ENCODE measurements around the gene SH3BP2.

Gene SH3BP2

DNA sequence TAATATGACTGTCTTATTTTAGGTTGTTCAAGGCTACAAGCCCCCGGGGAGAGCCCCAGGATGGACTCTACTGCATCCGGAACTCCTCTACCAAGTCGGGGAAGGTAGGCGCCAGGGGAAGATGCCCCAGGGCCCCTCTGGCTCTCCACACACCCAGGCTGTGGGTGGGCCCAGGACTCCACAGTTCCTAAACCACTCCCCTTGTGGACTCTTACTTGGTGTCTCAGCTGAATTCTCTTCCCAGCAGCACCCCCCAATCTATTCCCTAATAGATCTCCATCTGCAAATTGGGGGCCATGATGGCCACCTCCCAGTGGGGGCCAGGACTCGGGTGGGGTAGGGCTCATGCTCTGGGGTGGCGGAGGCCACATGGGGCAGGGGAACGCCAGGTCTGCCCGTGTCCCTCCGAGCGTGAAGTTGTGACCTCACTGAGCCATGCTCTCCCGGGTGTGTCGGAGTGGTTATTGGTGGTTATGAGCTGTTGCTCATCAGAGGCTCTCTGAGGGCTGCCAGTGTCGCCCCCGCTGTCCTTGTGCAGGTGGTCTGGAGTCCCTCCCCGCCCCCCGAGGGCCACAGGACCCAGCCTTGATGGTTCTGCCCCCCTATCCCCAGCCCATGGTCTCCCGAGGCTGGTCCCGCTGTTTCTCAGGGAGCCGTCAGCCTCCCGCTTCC, 39.6 kb downstream of the SH3BP2 start:
- H3K36me3 ChIP-seq (ENCODE audit: control insufficient read depth, low read length), result no peaks in the 10 kb centered on the region
- peak overlapping the region; percentile 38 for H3K4me3 ChIP-seq (ENCODE audit: low read length)
- peak overlapping the region; percentile 43 for H3K4me2 ChIP-seq (ENCODE audit: low read length)
- H3K27ac ChIP-seq (ENCODE audit: low read depth, low read length), result no peak overlapping the region
- no peaks in the 10 kb centered on the region for H3K9me2 ChIP-seq (replicated peaks; ENCODE audit: control insufficient read depth, low read length)
- H4K20me1 ChIP-seq (ENCODE audit: control insufficient read depth, insufficient read depth, low read depth, low read length), result peaks cover 16% of the 10 kb centered on the region
- peaks cover 2% of the 10 kb centered on the region; the same call in 1 of the 2 replicates for H3F3A ChIP-seq (ENCODE audit: control insufficient read depth, insufficient read depth)
- H3K27me3 ChIP-seq (ENCODE audit: control insufficient read depth, low read length), result peaks cover 25% of the 10 kb centered on the region
- no peaks in the 10 kb centered on the region for H3K79me2 ChIP-seq (ENCODE audit: control insufficient read depth, low read length)
- H3K9me3 ChIP-seq (ENCODE audit: control insufficient read depth, insufficient read depth, low read length), result no peaks in the 10 kb centered on the region
- no peak for TF ChIP-seq EZH2phosphoT487 (IDR thresholded peaks at IDR 0.05; ENCODE audit: borderline replicate concordance, low read length)
- TF ChIP-seq, protein P1, sequence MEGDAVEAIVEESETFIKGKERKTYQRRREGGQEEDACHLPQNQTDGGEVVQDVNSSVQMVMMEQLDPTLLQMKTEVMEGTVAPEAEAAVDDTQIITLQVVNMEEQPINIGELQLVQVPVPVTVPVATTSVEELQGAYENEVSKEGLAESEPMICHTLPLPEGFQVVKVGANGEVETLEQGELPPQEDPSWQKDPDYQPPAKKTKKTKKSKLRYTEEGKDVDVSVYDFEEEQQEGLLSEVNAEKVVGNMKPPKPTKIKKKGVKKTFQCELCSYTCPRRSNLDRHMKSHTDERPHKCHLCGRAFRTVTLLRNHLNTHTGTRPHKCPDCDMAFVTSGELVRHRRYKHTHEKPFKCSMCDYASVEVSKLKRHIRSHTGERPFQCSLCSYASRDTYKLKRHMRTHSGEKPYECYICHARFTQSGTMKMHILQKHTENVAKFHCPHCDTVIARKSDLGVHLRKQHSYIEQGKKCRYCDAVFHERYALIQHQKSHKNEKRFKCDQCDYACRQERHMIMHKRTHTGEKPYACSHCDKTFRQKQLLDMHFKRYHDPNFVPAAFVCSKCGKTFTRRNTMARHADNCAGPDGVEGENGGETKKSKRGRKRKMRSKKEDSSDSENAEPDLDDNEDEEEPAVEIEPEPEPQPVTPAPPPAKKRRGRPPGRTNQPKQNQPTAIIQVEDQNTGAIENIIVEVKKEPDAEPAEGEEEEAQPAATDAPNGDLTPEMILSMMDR (IDR thresholded peaks at IDR 0.05; ENCODE audit: low read depth, low read length, poor library complexity, severe bottlenecking), result no peak
- peaks cover 49% of the 10 kb centered on the region for H3K4me1 ChIP-seq (ENCODE audit: control insufficient read depth, low read length)

DNA sequence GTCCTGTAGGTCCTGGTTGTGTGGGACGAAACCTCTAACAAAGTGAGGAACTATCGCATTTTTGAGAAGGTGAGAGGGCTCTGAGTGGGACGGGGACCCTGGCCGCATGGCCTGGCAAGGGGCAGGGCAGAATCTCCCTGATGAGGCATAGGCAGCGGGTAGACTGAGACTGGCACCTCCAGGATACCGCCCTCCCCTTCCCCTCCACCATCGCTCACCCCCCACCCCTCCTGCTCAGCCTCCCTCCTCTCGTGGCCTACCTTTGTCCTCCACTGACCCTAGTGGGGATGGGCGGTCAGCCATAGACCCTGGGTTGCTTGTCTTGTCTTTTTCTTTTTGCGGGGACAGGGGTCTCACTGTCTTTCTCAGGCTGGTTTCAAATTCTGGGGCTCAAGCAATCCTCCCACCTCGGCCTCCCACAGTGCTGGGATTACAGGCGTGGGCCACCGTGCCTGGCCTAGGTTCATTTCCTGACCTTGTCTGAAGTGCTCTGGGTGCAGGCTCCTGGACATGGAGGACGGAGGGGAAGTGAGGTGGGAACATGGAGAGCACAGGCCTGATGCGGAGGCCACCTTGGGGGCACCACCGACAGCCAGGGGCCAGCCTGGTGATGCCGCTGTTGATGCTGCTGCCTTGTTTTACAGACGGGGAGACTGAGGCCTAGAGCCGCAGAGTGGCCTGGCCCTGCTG, 40.2 kb downstream of the SH3BP2 start:
- Histone ChIP-seq H3K4me2 (ENCODE audit: low read length) (peak overlapping the region; percentile 43), H3F3A (ENCODE audit: control insufficient read depth, insufficient read depth) (peaks cover 3% of the 10 kb centered on the region; the same call in 1 of the 2 replicates), H3K36me3 (ENCODE audit: control insufficient read depth, low read length) (no peaks in the 10 kb centered on the region), H4K20me1 (ENCODE audit: control insufficient read depth, insufficient read depth, low read depth, low read length) (peaks cover 16% of the 10 kb centered on the region), H3K27ac (ENCODE audit: low read depth, low read length) (no peak overlapping the region), H3K9me2 (replicated peaks; ENCODE audit: control insufficient read depth, low read length) (no peaks in the 10 kb centered on the region), H3K79me2 (ENCODE audit: control insufficient read depth, low read length) (no peaks in the 10 kb centered on the region), H3K4me1 (ENCODE audit: control insufficient read depth, low read length) (peaks cover 56% of the 10 kb centered on the region), H3K27me3 (ENCODE audit: control insufficient read depth, low read length) (peaks cover 25% of the 10 kb centered on the region), H3K9me3 (ENCODE audit: control insufficient read depth, insufficient read depth, low read length) (no peaks in the 10 kb centered on the region), H3K4me3 (ENCODE audit: low read length) (peak overlapping the region; percentile 38)
- TF ChIP-seq, protein P1 (IDR thresholded peaks at IDR 0.05; ENCODE audit: low read depth, low read length, poor library complexity, severe bottlenecking), result no peak
- TF ChIP-seq EZH2phosphoT487 (IDR thresholded peaks at IDR 0.05; ENCODE audit: borderline replicate concordance, low read length), result no peak

DNA sequence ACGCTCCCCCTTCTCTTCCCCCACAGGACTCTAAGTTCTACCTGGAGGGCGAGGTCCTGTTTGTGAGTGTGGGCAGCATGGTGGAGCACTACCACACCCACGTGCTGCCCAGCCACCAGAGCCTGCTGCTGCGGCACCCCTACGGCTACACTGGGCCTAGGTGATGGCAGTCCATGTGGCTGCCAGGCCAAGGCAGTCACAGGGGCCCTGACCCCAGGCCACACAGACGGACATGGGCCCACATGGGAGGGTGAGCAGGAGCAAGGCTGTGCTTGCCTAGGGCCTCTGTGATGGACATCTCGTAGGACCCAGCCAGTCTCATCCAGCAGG, 40.8 kb downstream of the SH3BP2 start:
- Histone ChIP-seq H3K4me3 (ENCODE audit: low read length) (no peak overlapping the region), H3F3A (ENCODE audit: control insufficient read depth, insufficient read depth) (peaks cover 8% of the 10 kb centered on the region; the same call in 1 of the 2 replicates), H3K27me3 (ENCODE audit: control insufficient read depth, low read length) (peaks cover 25% of the 10 kb centered on the region), H3K4me2 (ENCODE audit: low read length) (no peak overlapping the region), H3K79me2 (ENCODE audit: control insufficient read depth, low read length) (no peaks in the 10 kb centered on the region), H3K9me2 (replicated peaks; ENCODE audit: control insufficient read depth, low read length) (no peaks in the 10 kb centered on the region), H3K27ac (ENCODE audit: low read depth, low read length) (no peak overlapping the region), H3K4me1 (ENCODE audit: control insufficient read depth, low read length) (peaks cover 61% of the 10 kb centered on the region), H3K36me3 (ENCODE audit: control insufficient read depth, low read length) (no peaks in the 10 kb centered on the region), H4K20me1 (ENCODE audit: control insufficient read depth, insufficient read depth, low read depth, low read length) (peaks cover 16% of the 10 kb centered on the region), H3K9me3 (ENCODE audit: control insufficient read depth, insufficient read depth, low read length) (no peaks in the 10 kb centered on the region)
- TF ChIP-seq, protein P1 (IDR thresholded peaks at IDR 0.05; ENCODE audit: low read depth, low read length, poor library complexity, severe bottlenecking), result no peak
- TF ChIP-seq EZH2phosphoT487 (IDR thresholded peaks at IDR 0.05; ENCODE audit: borderline replicate concordance, low read length), result no peak

All from DOHH2 (cell line).